Adrenal gland (tissue), 12 donors: ENCODE measurements around the gene TMED10. TPM values are rescaled to one million over a fixed set of nuclear protein-coding genes. Genes with fewer than 3 reads are reported as not detected.
A peak's percentile ranks its signal among the peaks of the same experiment; 100 is the strongest.

Source experiments
- DNase-seq, 7 donors: peaks; one replicate each; pipeline ENCODE4 v3.0.0-alpha.2; 2019 to 2020
- H3K27ac ChIP-seq, 5 donors: fragments of 200-600 bp; sonication (generic) in 4 of 5; 1 replicate in 3 of 5; 2 replicates in 2 of 5; pipeline versions ENCODE4 v1.5.1 to v1.8.0; 2016 to 2020; ENCODE audit warnings: mild to moderate bottlenecking in 1 of 5
- H3K27me3 ChIP-seq: fragments of 200-600 bp; 2 replicates; pipeline ENCODE4 v1.8.0; 2021
- H3K36me3 ChIP-seq, 2 donors: fragments of 200-600 bp; replicated peaks in 1 of 2; 1 replicate in 1 of 2; 2 replicates in 1 of 2; pipeline versions ENCODE4 v1.5.1 to v1.8.0; 2018 to 2022
- H3K4me1 ChIP-seq, 2 donors: fragments of 200-600 bp; replicated peaks in 1 of 2; 1 replicate in 1 of 2; 2 replicates in 1 of 2; pipeline versions ENCODE4 v1.5.1 to v1.8.0; 2018 to 2021
- H3K4me3 ChIP-seq, 4 donors: fragments of 200-600 bp; sonication (generic) in 3 of 4; one replicate each; pipeline ENCODE4 v1.5.1; 2016 to 2018
- H3K9me3 ChIP-seq, 3 donors: fragments of 200-600 bp; sonication (generic) in 1 of 3; replicated peaks in 1 of 3; 1 replicate in 2 of 3; 2 replicates in 1 of 3; pipeline versions ENCODE4 v1.5.1 to v1.8.0; 2016 to 2021
- CTCF ChIP-seq, 6 experiments: fragments of 450-650 bp in 4 of 6; fragments of 200-600 bp in 2 of 6; sonication (generic) in 1 of 6; IDR thresholded peaks; 1 replicate in 5 of 6; 2 replicates in 1 of 6; pipeline versions ENCODE4 v1.5.1 to v1.8.0; 2016 to 2021; ENCODE audit warnings: antibody characterized with exemption in 6 of 6, mild to moderate bottlenecking in 2 of 6, moderate library complexity in 1 of 6
- POLR2A ChIP-seq, 2 donors: fragments of 450-650 bp; IDR thresholded peaks; one replicate each; pipeline ENCODE4 v1.6.1; 2017; ENCODE audit warnings: antibody characterized with exemption in 2 of 2, mild to moderate bottlenecking in 2 of 2, moderate library complexity in 1 of 2
- WGBS, 4 donors: extraction: QIAGEN DNeasy Blood & Tissue Kit in 2 of 4; methylation state at CpG; one replicate each; pipeline versions ENCODE4 v1.1.5 to v1.1.7; 2013 to 2017; 5-methylcytosine and 5-hydroxymethylcytosine counted together
- intact Hi-C, 2 donors: fragments of 100-400 bp; cut with DNase I; formaldehyde crosslinking; loops; one replicate each; pipeline versions ENCODE4 v1.14.1 to v1.15.0; 2022 to 2023
- polyA plus RNA-seq, 3 donors: library from polyadenylated mRNA; stranded (reverse); fragments of 200-250 nt in 2 of 3; fragments of 350-450 nt in 1 of 3; fragmentation: Illumina TruSeq in 1 of 3; extraction: RNeasy Lipid Tissue Mini Kit (QIAGEN cat#74804) in 1 of 3; gene quantifications; one replicate each; pipeline ENCODE4 v1.2.3, GENCODE V29; 2013 to 2014
- total RNA-seq, 9 donors: library from RNA; depleted of rRNA in 4 of 9; stranded (reverse); fragments of >200 nt in 4 of 9; fragments of 120-200 nt in 1 of 9; fragmentation: NEBNext Ultra II Directional in 1 of 9; extraction: Animal tissue kit (Norgen Biotek cat#: 25700) in 1 of 9; gene quantifications; one replicate each; pipeline versions ENCODE4 v1.1.0 to v1.2.4, GENCODE V29; 2013 to 2023
- donor health status: healthy with polysubstance abuse.
- donor health status: Bipolar disorder and iron deficiency.
- donor health status: DM: yes; HTN: yes; CAD: no.
- donor health status: DM: no; HTN: no; CAD: no.
- donor health status: DM: no; HTN: no; CAD: no.
- donor health status: DM: yes; HTN: yes; CAD: no.

Gene TMED10
- total and polyA plus RNA-seq, 12 donors, result 33.7 to 532 (median 319) TPM

- Histone ChIP-seq H3K27ac (peak overlapping the region in 1 of 5 donors; percentile 22), H3K4me1 (no peaks in the 10 kb centered on the region), H3K9me3 (no peaks in the 10 kb centered on the region), H3K36me3 (no peaks in the 10 kb centered on the region), H3K27me3 (no peaks in the 10 kb centered on the region), H3K4me3 (no peak overlapping the region)
- peak in 4 of 7 donors; percentile 20 to 60 (median 50) for DNase-seq
- intact Hi-C loops, result no loop called here
- WGBS, 4 donors, result 60 to 71% (median 63%) methylated on average over 12 of the region's 12 CpGs
- TF ChIP-seq POLR2A (IDR thresholded peaks at IDR 0.05) (no peak), CTCF (IDR thresholded peaks at IDR 0.05) (no peak)
These were observed 45.8 kb upstream of the TMED10 start for GRCh38 chr14:75222208-75222701.

GRCh38 chr14:75221797-75222196, 45.4 kb upstream of the TMED10 start:
- Histone ChIP-seq H3K4me3 (no peak overlapping the region), H3K9me3 (no peaks in the 10 kb centered on the region), H3K4me1 (no peaks in the 10 kb centered on the region), H3K27ac (no peak overlapping the region), H3K27me3 (no peaks in the 10 kb centered on the region), H3K36me3 (no peaks in the 10 kb centered on the region)
- WGBS, 4 donors, result 73 to 88% (median 83%) methylated on average over 2 of the region's 2 CpGs
- intact Hi-C loops, result no loop called here
- DNase-seq, result no peak
- TF ChIP-seq POLR2A (IDR thresholded peaks at IDR 0.05) (no peak), CTCF (IDR thresholded peaks at IDR 0.05) (no peak)

GRCh38 chr14:75220156-75220555, 43.7 kb upstream of the TMED10 start:
- Histone ChIP-seq H3K9me3 (no peaks in the 10 kb centered on the region), H3K4me1 (no peaks in the 10 kb centered on the region), H3K4me3 (no peak overlapping the region), H3K27ac (no peak overlapping the region), H3K27me3 (no peaks in the 10 kb centered on the region), H3K36me3 (no peaks in the 10 kb centered on the region)
- no peak for TF ChIP-seq POLR2A (IDR thresholded peaks at IDR 0.05)
- no peak for TF ChIP-seq CTCF (IDR thresholded peaks at IDR 0.05)
- no peak for DNase-seq
- intact Hi-C loops, result no loop called here
- WGBS, 4 donors, result 75 to 80% (median 77%) methylated on average over 8 to 9 of the region's 9 CpGs

GRCh38 chr14:75217508-75218206, 41.2 kb upstream of the TMED10 start:
- WGBS, 4 donors, result 76 to 89% (median 81%) methylated on average over 4 of the region's 4 CpGs
- no peaks in the 10 kb centered on the region for H3K27me3 ChIP-seq
- H3K4me3 ChIP-seq, result no peak overlapping the region
- no peak for TF ChIP-seq POLR2A (IDR thresholded peaks at IDR 0.05)
- no peak for TF ChIP-seq CTCF (IDR thresholded peaks at IDR 0.05)
- DNase-seq, result no peak
- H3K36me3 ChIP-seq, result no peaks in the 10 kb centered on the region
- no peaks in the 10 kb centered on the region for H3K4me1 ChIP-seq
- H3K27ac ChIP-seq, result no peak overlapping the region
- intact Hi-C loops, result no loop called here
- no peaks in the 10 kb centered on the region for H3K9me3 ChIP-seq
